Posterior cingulate gyrus (tissue), 11 donors: Measurements from ENCODE around the gene CAMTA1.
A peak's percentile ranks its signal among the peaks of the same experiment; 100 is the strongest.

ENCODE experiments used
- DNase-seq, 10 donors: peaks; one replicate each; pipeline versions ENCODE4 v3.0.0 to v3.0.0-alpha.2; 2020 to 2021; ENCODE audit warnings: mixed read lengths in 3 of 10
- intact Hi-C: fragments of 100-400 bp; cut with DNase I; formaldehyde crosslinking; loops from one replicate; pipeline ENCODE4 v1.15.1; 2023

The CAMTA1 gene

GRCh38 chr1:7549277-7550161 is 764.3 kb downstream of the CAMTA1 start:
- peak in 1 of 10 donors; percentile 16 for DNase-seq
- intact Hi-C loops = no loop called here

DNA sequence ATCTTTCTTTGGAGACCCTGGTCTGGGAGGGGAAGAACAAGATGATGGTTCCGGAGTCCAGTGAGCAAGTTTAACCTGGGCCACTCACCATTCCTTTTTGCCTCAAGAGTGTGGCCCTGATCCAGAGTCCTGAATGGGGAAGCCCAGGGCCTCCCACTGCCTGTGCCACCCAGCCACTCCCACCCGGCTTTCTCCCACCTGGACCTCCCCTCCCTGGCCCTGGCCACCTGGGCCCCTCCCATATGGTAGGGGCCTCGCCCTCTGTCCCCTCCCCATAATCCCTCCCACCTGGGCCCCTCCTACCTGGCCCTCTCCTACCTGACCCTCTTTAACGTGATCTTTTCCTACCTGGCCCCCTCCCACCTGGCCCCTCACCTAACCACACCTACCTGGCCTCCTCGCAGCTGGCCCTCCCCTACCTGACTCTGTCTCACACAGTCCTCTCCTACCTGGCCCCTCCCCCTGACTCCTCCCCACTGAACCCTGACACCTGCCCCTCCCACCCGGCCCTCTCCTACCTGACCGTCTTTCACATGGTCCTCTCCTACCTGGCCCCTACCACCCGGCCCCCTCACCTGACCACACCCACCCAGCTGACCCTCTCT is 765.1 kb downstream of the CAMTA1 start:
- DNase-seq = peak in 2 of 10 donors; percentile 43 to 80
- intact Hi-C loops = no loop called here

DNA sequence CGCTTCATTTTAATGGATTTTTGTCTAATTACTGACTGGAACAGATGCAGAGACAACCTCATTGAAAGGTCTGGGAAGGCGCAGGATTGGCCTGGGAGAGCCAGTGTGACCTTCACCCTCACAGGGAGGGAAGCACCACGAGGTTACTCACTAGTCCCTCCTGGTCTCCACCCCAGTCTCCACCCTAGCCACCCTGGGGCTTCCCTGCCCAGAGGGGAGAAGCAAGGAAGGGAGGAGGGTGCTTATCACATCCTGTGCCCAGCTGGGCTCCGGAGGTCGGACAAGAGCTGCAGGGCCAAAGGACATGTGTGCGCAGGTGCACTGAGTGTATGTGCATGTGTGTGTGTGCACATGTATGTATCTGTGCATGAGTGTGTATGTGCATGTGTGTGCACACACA is 765.7 kb downstream of the CAMTA1 start:
- intact Hi-C loops = no loop called here

DNA sequence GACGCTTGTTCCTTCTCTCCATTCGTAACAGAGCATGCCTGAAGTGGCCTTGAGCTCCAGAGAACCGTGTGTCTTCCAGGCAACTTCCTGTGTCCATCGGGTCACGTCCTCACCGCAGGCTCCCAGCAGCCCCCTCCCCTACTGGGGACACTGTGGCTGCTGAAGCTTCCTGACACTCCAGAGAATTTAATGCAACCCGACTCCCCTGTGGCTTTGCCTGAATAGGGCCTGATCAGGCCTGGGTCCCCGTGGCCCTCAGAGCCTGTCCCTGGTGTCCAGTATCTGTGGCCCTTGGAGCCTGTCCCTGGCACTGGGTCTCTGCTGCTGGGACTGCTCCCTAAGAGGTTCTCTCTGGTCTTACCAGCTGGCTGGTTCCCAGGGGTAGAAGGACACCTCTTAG is 766.2 kb downstream of the CAMTA1 start:
- intact Hi-C loops = no loop called here
- DNase-seq = peak in 2 of 10 donors; percentile 37 to 66

More for the DNA sequence above, 765.7 kb downstream of the CAMTA1 start:
- peak in 1 of 10 donors; percentile 50 for DNase-seq

DNA sequence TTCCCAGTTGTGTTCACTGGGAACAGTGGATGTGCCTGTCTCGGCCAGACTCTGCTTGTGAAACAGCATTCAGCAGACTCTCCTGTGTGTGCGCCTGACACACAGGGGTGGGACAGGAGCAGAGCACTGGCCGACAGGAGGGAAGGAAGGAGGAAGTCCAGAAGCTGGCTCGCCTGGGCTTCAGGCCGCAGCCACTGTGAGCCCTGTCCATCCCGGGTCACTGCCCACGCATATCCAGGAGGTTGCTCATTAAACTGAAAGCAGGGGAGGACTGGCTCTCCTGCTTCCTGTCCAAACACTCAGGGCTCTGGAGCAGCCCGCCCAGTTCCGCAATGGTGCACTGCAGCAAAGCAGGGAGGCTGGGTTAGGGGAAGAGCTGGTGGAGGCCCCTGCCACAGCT is 767.1 kb downstream of the CAMTA1 start:
- DNase-seq = peak in 1 of 10 donors; percentile 53
- intact Hi-C loops = no loop called here

DNA sequence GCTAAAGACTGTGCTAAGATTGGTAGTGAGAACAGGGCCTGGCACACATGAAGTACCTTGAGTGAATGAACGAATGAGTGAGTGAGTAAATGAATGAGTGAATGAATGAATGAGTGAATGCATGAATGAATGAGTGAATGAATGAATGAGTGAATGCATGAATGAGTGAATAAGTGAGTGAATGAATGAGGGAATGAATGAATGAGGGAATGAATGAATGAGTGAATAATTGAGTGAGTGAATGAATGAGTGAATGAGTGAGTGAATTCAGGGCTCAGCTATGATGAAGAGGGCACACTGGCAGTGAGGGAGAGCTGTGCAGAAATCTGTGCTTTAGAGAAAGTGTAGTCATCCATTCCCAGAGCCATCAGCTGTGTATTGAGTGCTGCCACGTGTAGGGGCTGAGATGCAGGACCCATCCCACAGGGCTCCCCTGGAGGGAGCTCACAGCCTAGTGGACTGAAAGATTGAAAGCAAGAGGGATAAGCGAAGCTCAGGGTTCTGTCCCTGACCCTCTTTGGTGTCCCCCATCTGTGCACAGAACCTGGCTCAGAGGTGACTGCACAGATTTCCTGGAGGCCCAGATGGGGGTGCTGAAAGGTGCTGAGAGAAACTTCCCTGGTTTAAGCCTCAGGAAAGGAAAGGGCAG is 767.9 kb downstream of the CAMTA1 start:
- intact Hi-C loops = no loop called here
- peak in 1 of 10 donors; percentile 26 for DNase-seq

GRCh38 chr1:7554385-7555235 is 769.4 kb downstream of the CAMTA1 start:
- DNase-seq = peak in 2 of 10 donors; percentile 23 to 37
- intact Hi-C loops = no loop called here

DNA sequence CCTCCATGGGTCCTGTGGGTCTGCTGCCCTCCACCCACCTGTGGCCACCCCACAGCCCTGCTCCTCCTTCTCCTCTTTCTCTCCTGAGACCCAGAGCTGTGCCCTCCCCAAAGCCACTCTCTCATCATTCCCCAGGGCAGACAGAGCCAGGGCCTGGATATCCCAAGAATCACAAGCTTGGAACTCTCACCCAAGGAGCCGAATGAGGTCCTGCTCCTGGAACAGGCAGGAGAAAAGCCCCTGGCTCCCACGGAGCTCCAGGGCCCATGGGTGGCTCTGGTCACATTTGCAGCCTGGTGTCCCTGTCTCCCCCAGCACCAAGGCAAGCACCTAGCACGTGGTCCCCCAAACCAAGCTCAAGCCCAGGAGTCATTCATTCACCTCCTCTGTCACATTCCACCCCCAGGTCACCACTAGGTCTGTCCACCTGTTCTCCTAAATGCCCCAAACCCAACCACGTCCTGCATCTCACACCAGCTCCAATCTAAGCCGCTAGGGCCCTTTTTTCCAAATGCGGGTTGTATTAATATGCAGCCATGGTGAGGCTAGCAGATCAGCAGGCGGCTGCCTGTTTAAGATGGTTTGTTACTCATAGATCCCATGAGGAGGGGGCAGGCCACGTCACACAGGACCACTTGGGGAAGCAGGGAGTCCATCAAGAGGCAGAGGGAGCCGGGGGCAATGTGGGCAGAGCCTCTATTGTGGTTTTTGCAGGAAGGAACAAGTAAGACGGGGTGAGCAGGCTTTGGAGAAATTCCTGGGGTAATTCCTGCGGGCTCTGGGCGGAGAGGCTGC is 770.3 kb downstream of the CAMTA1 start:
- DNase-seq = peak in 3 of 10 donors; percentile 46 to 61 (median 59)
- intact Hi-C loops = no loop called here

GRCh38 chr1:7557301-7557891 is 772.1 kb downstream of the CAMTA1 start:
- intact Hi-C loops = no loop called here

GRCh38 chr1:7558041-7558461 is 772.8 kb downstream of the CAMTA1 start:
- peak in 3 of 10 donors; percentile 65 to 71 (median 68) for DNase-seq
- intact Hi-C loops = no loop called here

More at GRCh38 chr1:7557301-7557891, 772.1 kb downstream of the CAMTA1 start:
- DNase-seq = peak in 3 of 10 donors; percentile 52 to 71 (median 59)

- intact Hi-C loops = no loop called here
- DNase-seq = no peak
Observed at GRCh38 chr1:7558481-7558880, 773.2 kb downstream of the CAMTA1 start.

DNA sequence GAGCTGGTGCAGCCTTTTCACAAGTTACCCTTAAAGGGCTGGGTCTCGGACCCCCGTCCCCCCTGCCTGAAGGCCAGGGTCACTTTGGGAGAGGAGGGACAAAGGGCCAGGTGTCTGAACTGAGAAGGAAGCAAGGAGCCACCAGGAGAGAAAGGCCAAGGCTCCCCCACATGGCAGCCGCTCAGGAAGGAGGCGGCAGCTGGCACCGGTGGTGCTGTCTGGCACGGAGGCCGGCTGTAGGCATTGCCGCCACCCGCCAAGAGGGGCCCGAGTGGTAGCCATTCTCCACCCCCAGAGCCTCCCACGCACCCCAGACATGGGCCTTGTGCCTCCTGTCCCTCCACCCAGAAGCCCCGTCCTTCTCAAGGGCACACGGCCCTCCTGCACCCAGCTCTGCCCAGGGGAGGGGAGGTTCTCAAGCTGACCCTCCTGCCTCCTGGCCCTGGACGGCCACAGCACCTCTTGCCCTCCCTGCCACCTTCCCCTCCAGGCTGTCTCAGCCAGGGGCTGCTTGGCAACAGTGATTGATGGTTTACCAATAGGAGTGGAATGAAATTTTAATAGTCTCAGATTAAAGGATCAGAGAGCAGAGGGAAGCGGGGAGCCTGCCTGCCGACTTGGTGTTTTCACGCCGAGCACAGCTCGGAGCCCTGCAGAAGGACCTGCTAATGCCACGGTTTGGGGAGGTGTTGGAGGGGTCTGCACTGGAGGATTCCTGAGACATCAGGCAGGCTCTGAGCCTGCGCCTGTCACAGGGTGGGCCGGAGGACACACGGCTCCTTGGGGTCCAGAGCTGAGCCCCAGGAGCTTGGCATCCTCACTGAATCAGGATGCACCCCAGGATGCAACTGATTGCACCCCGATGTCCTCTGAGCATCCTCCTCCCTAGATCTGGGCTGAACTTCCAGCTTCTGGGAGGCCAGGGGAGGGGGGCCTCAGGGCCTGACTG is 773.9 kb downstream of the CAMTA1 start:
- peak in 3 of 10 donors; percentile 76 to 88 (median 85) for DNase-seq
- intact Hi-C loops = no loop called here

DNA sequence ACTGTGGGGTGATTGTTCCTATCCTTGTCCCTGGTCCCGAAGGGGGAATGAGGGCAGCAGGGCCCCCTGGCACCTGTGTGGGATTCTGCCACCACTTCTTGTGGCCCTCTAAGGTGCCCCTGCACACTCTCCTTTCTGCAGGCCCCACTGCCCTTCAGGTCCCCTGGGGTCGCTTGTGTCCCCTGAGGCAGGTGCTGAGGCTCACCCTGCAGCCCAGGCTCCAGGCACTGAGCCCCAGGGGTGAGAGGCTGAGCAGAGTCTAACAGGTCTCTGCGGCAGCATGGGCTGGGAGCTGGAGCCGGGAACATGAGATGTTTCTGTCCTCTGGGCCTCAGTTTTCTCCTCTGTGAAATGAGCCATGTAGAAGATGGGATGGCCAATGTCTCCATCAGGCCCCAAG is 774.9 kb downstream of the CAMTA1 start:
- DNase-seq = peak in 3 of 10 donors; percentile 43 to 65 (median 57)
- intact Hi-C loops = no loop called here

GRCh38 chr1:7560601-7561181 is 775.4 kb downstream of the CAMTA1 start:
- intact Hi-C loops = no loop called here
- DNase-seq = peak in 3 of 10 donors; percentile 52 to 65 (median 58)

DNA sequence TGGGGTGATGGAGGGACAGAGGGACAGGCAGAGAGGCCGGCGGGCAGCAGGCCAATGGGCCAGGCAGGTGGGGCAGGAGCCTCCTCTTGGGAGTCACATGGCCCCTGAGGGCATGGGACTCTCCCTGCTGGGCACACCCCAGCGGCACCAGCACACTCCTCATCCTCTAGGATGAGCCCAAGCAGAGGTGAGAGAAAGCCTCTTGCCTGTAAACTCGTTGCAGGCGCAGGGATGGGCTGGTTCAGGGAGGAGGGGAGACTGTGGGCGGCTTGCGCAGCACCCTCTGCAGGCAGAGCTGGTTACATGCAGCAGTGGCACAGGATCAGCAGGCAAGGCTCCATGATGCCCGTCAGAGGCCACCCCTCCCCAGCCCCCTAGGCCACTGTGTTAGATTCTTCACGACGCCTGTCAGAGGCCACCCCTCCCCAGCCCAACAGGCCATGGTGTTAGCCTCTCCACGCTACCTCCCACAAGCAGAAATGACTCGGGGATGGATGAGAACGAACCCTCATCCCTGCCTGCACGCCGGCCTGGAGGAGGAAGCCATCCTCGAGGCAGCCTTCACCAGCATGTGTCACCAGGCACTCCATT is 776.2 kb downstream of the CAMTA1 start:
- intact Hi-C loops = no loop called here
- DNase-seq = peak in 3 of 10 donors; percentile 67 to 71 (median 69)

GRCh38 chr1:7561936-7562728 is 776.9 kb downstream of the CAMTA1 start:
- DNase-seq = peak in 3 of 10 donors; percentile 48 to 71 (median 70)

More at GRCh38 chr1:7561936-7562728, 776.9 kb downstream of the CAMTA1 start:
- intact Hi-C loops = no loop called here
